DOHH2 (cell line): ENCODE measurements around the gene EPB41L4B.

Source experiments
- H3F3A ChIP-seq: fragments of 200-600 bp; sonication (generic), shearing (Covaris generic); 2 replicates; pipeline ENCODE4 v1.6.0; 2016; ENCODE audit warnings: antibody characterized with exemption, mild to moderate bottlenecking; ENCODE audit not compliant: control insufficient read depth, insufficient read depth
- H3K27ac ChIP-seq: fragments of 200-600 bp; sonication (generic); 2 replicates; pipeline ENCODE4 v1.5.1; 2014; ENCODE audit warnings: low read depth, mild to moderate bottlenecking, low read length, moderate library complexity
- H3K27me3 ChIP-seq: fragments of 200-600 bp; sonication (generic); 2 replicates; pipeline ENCODE4 v1.6.1; 2014; ENCODE audit warnings: mild to moderate bottlenecking, low read length, mixed read lengths; ENCODE audit not compliant: control insufficient read depth
- H3K36me3 ChIP-seq: fragments of 200-600 bp; sonication (generic); 2 replicates; pipeline ENCODE4 v1.6.1; 2014; ENCODE audit warnings: mild to moderate bottlenecking, low read length, moderate library complexity, mixed read lengths; ENCODE audit not compliant: control insufficient read depth
- H3K4me1 ChIP-seq: fragments of 200-600 bp; sonication (generic); 2 replicates; pipeline ENCODE4 v1.6.1; 2014; ENCODE audit warnings: mild to moderate bottlenecking, low read length, mixed read lengths; ENCODE audit not compliant: control insufficient read depth
- H3K4me2 ChIP-seq: fragments of 200-600 bp; sonication (generic); 2 replicates; pipeline ENCODE4 v1.6.0; 2014; ENCODE audit warnings: mild to moderate bottlenecking, low read length, moderate library complexity
- H3K4me3 ChIP-seq: fragments of 200-600 bp; sonication (generic); 2 replicates; pipeline ENCODE4 v1.5.1; 2014; ENCODE audit warnings: mild to moderate bottlenecking, low read length, mixed read lengths
- H3K79me2 ChIP-seq: fragments of 200-600 bp; sonication (generic); 2 replicates; pipeline ENCODE4 v1.6.1; 2014; ENCODE audit warnings: mild to moderate bottlenecking, low read length, mixed read lengths; ENCODE audit not compliant: control insufficient read depth
- H3K9me2 ChIP-seq: fragments of 200-600 bp; sonication (generic); replicated peaks from 2 replicates; pipeline ENCODE4 v1.6.1; 2014; ENCODE audit warnings: mild to moderate bottlenecking, low read length, mixed read lengths; ENCODE audit not compliant: control insufficient read depth
- H3K9me3 ChIP-seq: fragments of 200-600 bp; sonication (generic); 2 replicates; pipeline ENCODE4 v1.6.1; 2014; ENCODE audit warnings: antibody characterized with exemption, low read length, mixed read lengths; ENCODE audit not compliant: control insufficient read depth, insufficient read depth
- H4K20me1 ChIP-seq: fragments of 200-600 bp; sonication (generic); 2 replicates; pipeline ENCODE4 v1.6.0; 2014; ENCODE audit warnings: low read depth, mild to moderate bottlenecking, antibody characterized with exemption, low read length, moderate library complexity; ENCODE audit not compliant: control insufficient read depth, insufficient read depth
- EZH2phosphoT487 ChIP-seq: fragments of 200-600 bp; sonication (generic); IDR thresholded peaks from 2 replicates; pipeline ENCODE4 v1.6.1; 2017; ENCODE audit warnings: borderline replicate concordance, mild to moderate bottlenecking, antibody characterized with exemption, low read length, moderate library complexity, mixed read lengths
- TF ChIP-seq, protein P1 (sequence below): fragments of 200-600 bp; sonication (generic); IDR thresholded peaks from one replicate; pipeline ENCODE4 v1.5.1; 2014; ENCODE audit warnings: antibody characterized with exemption, mild to moderate bottlenecking, low read depth, low read length; ENCODE audit not compliant: poor library complexity, severe bottlenecking

EPB41L4B gene

DNA sequence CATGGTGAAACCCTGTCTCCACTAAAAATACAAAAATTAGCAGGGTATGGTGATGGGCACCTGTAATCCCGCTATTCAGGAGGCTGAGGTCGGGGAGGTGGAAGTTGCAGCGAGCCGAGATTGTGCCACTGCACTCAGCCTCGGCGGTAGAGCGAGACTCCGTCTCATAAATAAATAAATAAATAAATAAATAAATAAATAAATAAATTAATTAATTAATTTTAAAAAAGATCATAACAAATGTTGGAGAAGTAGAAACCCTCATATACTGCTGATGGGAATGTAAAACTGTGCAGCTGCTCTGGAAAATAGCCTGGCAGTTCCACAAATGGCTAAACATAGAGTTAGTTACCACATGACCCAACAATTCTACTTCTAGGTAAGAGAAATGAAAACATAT is 39.3 kb downstream of the EPB41L4B start:
- TF ChIP-seq, protein P1, sequence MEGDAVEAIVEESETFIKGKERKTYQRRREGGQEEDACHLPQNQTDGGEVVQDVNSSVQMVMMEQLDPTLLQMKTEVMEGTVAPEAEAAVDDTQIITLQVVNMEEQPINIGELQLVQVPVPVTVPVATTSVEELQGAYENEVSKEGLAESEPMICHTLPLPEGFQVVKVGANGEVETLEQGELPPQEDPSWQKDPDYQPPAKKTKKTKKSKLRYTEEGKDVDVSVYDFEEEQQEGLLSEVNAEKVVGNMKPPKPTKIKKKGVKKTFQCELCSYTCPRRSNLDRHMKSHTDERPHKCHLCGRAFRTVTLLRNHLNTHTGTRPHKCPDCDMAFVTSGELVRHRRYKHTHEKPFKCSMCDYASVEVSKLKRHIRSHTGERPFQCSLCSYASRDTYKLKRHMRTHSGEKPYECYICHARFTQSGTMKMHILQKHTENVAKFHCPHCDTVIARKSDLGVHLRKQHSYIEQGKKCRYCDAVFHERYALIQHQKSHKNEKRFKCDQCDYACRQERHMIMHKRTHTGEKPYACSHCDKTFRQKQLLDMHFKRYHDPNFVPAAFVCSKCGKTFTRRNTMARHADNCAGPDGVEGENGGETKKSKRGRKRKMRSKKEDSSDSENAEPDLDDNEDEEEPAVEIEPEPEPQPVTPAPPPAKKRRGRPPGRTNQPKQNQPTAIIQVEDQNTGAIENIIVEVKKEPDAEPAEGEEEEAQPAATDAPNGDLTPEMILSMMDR = no peak
- TF ChIP-seq EZH2phosphoT487 = no peak
- no peak overlapping the region for H3K4me3 ChIP-seq

DNA sequence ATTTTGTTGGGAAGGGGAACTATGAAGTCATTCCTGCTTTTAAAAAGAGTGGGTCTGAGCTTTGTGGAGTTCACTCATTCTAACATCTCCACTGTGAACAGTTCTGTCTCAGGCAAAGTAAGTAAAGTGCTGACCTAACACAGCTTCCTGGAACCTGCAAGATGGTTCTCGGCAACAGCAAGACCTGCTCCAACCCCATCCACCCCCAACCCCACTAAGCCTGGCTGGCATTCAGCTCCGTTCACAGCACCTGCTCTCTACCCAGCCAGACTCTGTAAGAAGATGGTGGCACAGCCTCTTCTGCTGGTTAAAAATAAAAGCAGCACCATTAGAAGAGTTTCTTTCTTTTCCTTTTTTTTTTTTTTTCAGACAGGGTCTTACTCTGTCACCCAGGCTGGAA is 42.0 kb downstream of the EPB41L4B start:
- Histone ChIP-seq H3K79me2 (no peaks in the 10 kb centered on the region), H3K4me1 (no peaks in the 10 kb centered on the region), H3K4me2 (no peak overlapping the region), H4K20me1 (no peaks in the 10 kb centered on the region), H3F3A (no peaks in the 10 kb centered on the region), H3K9me3 (no peaks in the 10 kb centered on the region), H3K4me3 (no peak overlapping the region), H3K27ac (no peak overlapping the region), H3K27me3 (no peaks in the 10 kb centered on the region), H3K36me3 (no peaks in the 10 kb centered on the region), H3K9me2 (no peaks in the 10 kb centered on the region)
- TF ChIP-seq, protein P1 = no peak
- no peak for TF ChIP-seq EZH2phosphoT487

More for the DNA sequence above, 39.3 kb downstream of the EPB41L4B start:
- Histone ChIP-seq H3K4me2 (no peak overlapping the region), H3K27ac (no peak overlapping the region), H3K36me3 (no peaks in the 10 kb centered on the region), H3K9me2 (no peaks in the 10 kb centered on the region), H3K9me3 (no peaks in the 10 kb centered on the region), H3K27me3 (no peaks in the 10 kb centered on the region), H3F3A (no peaks in the 10 kb centered on the region), H4K20me1 (no peaks in the 10 kb centered on the region), H3K79me2 (no peaks in the 10 kb centered on the region), H3K4me1 (no peaks in the 10 kb centered on the region)

DNA sequence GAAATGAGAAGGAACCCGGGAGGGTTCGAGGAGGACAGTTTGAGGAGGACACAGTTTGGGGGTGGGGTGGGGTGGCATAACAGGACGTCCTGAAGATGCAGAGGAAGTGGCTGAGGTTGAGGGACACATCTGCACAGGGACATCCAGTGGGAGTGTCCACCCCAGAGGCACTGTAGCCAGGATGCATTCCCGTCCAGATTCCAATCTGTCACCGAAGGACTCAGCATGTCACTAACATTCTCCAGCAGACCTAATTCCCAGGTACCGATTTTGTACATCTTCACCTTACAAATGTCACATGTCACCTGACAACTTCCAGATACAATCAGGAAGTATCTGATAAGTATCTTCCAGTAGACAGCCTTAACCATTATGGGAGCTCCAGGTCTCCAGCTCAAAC is 42.6 kb downstream of the EPB41L4B start:
- H3K4me3 ChIP-seq = no peak overlapping the region
- H3K27me3 ChIP-seq = no peaks in the 10 kb centered on the region
- H3K4me1 ChIP-seq = no peaks in the 10 kb centered on the region
- TF ChIP-seq, protein P1 = no peak
- TF ChIP-seq EZH2phosphoT487 = no peak
- no peaks in the 10 kb centered on the region for H3F3A ChIP-seq
- no peak overlapping the region for H3K4me2 ChIP-seq
- no peaks in the 10 kb centered on the region for H4K20me1 ChIP-seq
- H3K9me3 ChIP-seq = no peaks in the 10 kb centered on the region
- no peaks in the 10 kb centered on the region for H3K36me3 ChIP-seq
- no peaks in the 10 kb centered on the region for H3K9me2 ChIP-seq
- H3K27ac ChIP-seq = no peak overlapping the region
- H3K79me2 ChIP-seq = no peaks in the 10 kb centered on the region

DNA sequence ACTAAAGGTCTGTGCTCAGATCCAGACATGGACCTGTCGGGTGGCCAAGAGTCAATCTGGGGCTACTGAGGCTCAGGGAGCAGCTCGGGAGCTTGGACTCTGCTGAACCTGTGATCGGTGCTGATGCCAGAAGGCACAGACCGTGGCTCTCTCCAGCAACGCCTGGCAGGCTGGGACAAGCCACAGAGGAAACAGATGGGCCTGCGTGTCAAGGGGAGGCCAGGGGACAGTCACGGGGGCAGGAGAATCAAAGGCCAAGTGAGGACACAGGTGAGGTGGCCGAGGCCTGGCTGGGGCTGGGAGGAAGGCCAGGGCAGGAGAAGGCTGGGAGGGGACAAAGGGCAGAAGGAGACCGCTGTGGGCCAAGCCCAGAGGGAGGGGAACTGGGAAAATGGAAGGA is 43.4 kb downstream of the EPB41L4B start:
- Histone ChIP-seq H4K20me1 (no peaks in the 10 kb centered on the region), H3F3A (no peaks in the 10 kb centered on the region), H3K79me2 (no peaks in the 10 kb centered on the region), H3K4me2 (no peak overlapping the region), H3K27ac (no peak overlapping the region), H3K4me1 (no peaks in the 10 kb centered on the region), H3K27me3 (no peaks in the 10 kb centered on the region), H3K36me3 (no peaks in the 10 kb centered on the region), H3K9me3 (no peaks in the 10 kb centered on the region), H3K9me2 (no peaks in the 10 kb centered on the region), H3K4me3 (no peak overlapping the region)
- TF ChIP-seq, protein P1 = no peak
- TF ChIP-seq EZH2phosphoT487 = no peak
